ENCODE measurements around the gene PPFIA2. TPM values are rescaled to one million over a fixed set of nuclear protein-coding genes. Genes with fewer than 3 reads are reported as not detected.

PPFIA2 gene
- total RNA-seq, 1 experiment from 2014 or later = not detected

GRCh38 chr12:81543621-81544139, 215.5 kb downstream of the PPFIA2 start:
- Histone ChIP-seq H3K27me3 (ENCODE audit: insufficient read depth, low read depth) (no peaks in the 10 kb centered on the region), H3K36me3 (ENCODE audit: low read depth) (no peaks in the 10 kb centered on the region), H3K79me2 (ENCODE audit: low read depth) (no peaks in the 10 kb centered on the region), H3K4me3 (no peak overlapping the region), H3K9me3 (ENCODE audit: insufficient read depth, low read depth) (no peaks in the 10 kb centered on the region), H3K4me2 (no peak overlapping the region), H4K20me1 (ENCODE audit: insufficient read depth) (no peaks in the 10 kb centered on the region), H3K27ac (no peak overlapping the region), H2AFZ (no peak overlapping the region), H3F3A (ENCODE audit: insufficient read depth, low read depth) (no peaks in the 10 kb centered on the region), H3K4me1 (replicated peaks; ENCODE audit: insufficient read depth) (no peaks in the 10 kb centered on the region), H3K9me2 (ENCODE audit: insufficient read depth) (0 out of 2 replicates have a peak, but pooled peaks cover 1% of the 10 kb centered on the region)
- CTCF ChIA-PET = no interaction called here
- no peak for DNase-seq
- no peak for TF ChIP-seq EZH2 (IDR thresholded peaks at IDR 0.05; ENCODE audit: low read depth)
- TF ChIP-seq, protein P1, sequence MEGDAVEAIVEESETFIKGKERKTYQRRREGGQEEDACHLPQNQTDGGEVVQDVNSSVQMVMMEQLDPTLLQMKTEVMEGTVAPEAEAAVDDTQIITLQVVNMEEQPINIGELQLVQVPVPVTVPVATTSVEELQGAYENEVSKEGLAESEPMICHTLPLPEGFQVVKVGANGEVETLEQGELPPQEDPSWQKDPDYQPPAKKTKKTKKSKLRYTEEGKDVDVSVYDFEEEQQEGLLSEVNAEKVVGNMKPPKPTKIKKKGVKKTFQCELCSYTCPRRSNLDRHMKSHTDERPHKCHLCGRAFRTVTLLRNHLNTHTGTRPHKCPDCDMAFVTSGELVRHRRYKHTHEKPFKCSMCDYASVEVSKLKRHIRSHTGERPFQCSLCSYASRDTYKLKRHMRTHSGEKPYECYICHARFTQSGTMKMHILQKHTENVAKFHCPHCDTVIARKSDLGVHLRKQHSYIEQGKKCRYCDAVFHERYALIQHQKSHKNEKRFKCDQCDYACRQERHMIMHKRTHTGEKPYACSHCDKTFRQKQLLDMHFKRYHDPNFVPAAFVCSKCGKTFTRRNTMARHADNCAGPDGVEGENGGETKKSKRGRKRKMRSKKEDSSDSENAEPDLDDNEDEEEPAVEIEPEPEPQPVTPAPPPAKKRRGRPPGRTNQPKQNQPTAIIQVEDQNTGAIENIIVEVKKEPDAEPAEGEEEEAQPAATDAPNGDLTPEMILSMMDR (conservative IDR thresholded peaks at IDR 0.05) = no peak
- POLR2A ChIA-PET (ENCODE audit: unreplicated experiment) = no interaction called here
- no TSS peak for BruUV-seq (replicated peaks)
- intact Hi-C loops (cut with micrococcal nuclease; ENCODE audit: unreplicated experiment) = no loop called here

- no peak overlapping the region for H3K4me2 ChIP-seq
- H3K9me2 ChIP-seq (ENCODE audit: insufficient read depth) = no peaks in the 10 kb centered on the region
- no peaks in the 10 kb centered on the region for H3F3A ChIP-seq (ENCODE audit: insufficient read depth, low read depth)
- no peak overlapping the region for H2AFZ ChIP-seq
- intact Hi-C loops (cut with micrococcal nuclease; ENCODE audit: unreplicated experiment) = no loop called here
- no peak overlapping the region for H3K27ac ChIP-seq
- no peak overlapping the region for H3K4me3 ChIP-seq
- H4K20me1 ChIP-seq (ENCODE audit: insufficient read depth) = no peaks in the 10 kb centered on the region
- no peaks in the 10 kb centered on the region for H3K9me3 ChIP-seq (ENCODE audit: insufficient read depth, low read depth)
- H3K27me3 ChIP-seq (ENCODE audit: insufficient read depth, low read depth) = no peaks in the 10 kb centered on the region
- TF ChIP-seq, protein P1 (conservative IDR thresholded peaks at IDR 0.05) = no peak
- TF ChIP-seq EZH2 (IDR thresholded peaks at IDR 0.05; ENCODE audit: low read depth) = no peak
- no TSS peak for BruUV-seq (replicated peaks)
- H3K79me2 ChIP-seq (ENCODE audit: low read depth) = no peaks in the 10 kb centered on the region
- DNase-seq = no peak
- ChIA-PET CTCF (no interaction called here), POLR2A (ENCODE audit: unreplicated experiment) (no interaction called here)
- no peaks in the 10 kb centered on the region for H3K4me1 ChIP-seq (replicated peaks; ENCODE audit: insufficient read depth)
- no peaks in the 10 kb centered on the region for H3K36me3 ChIP-seq (ENCODE audit: low read depth)
Observed at GRCh38 chr12:81542065-81543010, 216.8 kb downstream of the PPFIA2 start.

GRCh38 chr12:81541121-81541520, 218.0 kb downstream of the PPFIA2 start:
- DNase-seq = no peak
- no peak for TF ChIP-seq EZH2 (IDR thresholded peaks at IDR 0.05; ENCODE audit: low read depth)
- TF ChIP-seq, protein P1 (conservative IDR thresholded peaks at IDR 0.05) = no peak
- CTCF ChIA-PET = no interaction called here
- Histone ChIP-seq H3K36me3 (ENCODE audit: low read depth) (no peaks in the 10 kb centered on the region), H3K4me1 (replicated peaks; ENCODE audit: insufficient read depth) (no peaks in the 10 kb centered on the region), H3K27me3 (ENCODE audit: insufficient read depth, low read depth) (no peaks in the 10 kb centered on the region), H3F3A (ENCODE audit: insufficient read depth, low read depth) (no peaks in the 10 kb centered on the region), H4K20me1 (ENCODE audit: insufficient read depth) (no peaks in the 10 kb centered on the region), H3K79me2 (ENCODE audit: low read depth) (no peaks in the 10 kb centered on the region), H2AFZ (no peak overlapping the region), H3K27ac (no peak overlapping the region), H3K9me2 (ENCODE audit: insufficient read depth) (no peaks in the 10 kb centered on the region), H3K4me2 (no peak overlapping the region), H3K4me3 (no peak overlapping the region), H3K9me3 (ENCODE audit: insufficient read depth, low read depth) (no peaks in the 10 kb centered on the region)
- BruUV-seq (replicated peaks) = no TSS peak
- POLR2A ChIA-PET (ENCODE audit: unreplicated experiment) = no interaction called here
- intact Hi-C loops (cut with micrococcal nuclease; ENCODE audit: unreplicated experiment) = no loop called here

Data from PC-9 (cell line).